Natural killer cell treated with Interleukin-12 subunit alpha and Interleukin-12 subunit beta and Interleukin-15 and Interleukin-18, amount 100 ng/mL, for 72 hours (primary cell): ENCODE results near the gene CAMK1D. TPM values are rescaled to one million over a fixed set of nuclear protein-coding genes. Genes with fewer than 3 reads are reported as not detected.

ENCODE experiments used
- ATAC-seq, 2 donors: fragments of 150-1000 bp; cut with Tn5 transposase in 1 of 2; sonication (Bioruptor Pico), chemical (Tn5 transposase) in 1 of 2; 2 replicates each; pipeline ENCODE4 v1.10.0; 2021
- DNase-seq: peaks from one replicate; pipeline ENCODE4 v3.0.0; 2022; ENCODE audit warnings: low spot score
- H3K27ac Mint-ChIP-seq, 2 donors: 1 replicate in 1 of 2; 2 replicates in 1 of 2; pipeline ENCODE4 v1.8.0; 2022; ENCODE audit warnings: mixed read lengths in 2 of 2, mild to moderate bottlenecking in 1 of 2, moderate library complexity in 1 of 2
- H3K27me3 Mint-ChIP-seq, 2 donors: 1 replicate in 1 of 2; 2 replicates in 1 of 2; pipeline ENCODE4 v1.8.0; 2022; ENCODE audit warnings: mixed read lengths in 2 of 2
- H3K36me3 Mint-ChIP-seq: one replicate; pipeline ENCODE4 v1.8.0; 2022; ENCODE audit warnings: mixed read lengths
- H3K4me1 Mint-ChIP-seq, 2 donors: 1 replicate in 1 of 2; 2 replicates in 1 of 2; pipeline ENCODE4 v1.8.0; 2022; ENCODE audit warnings: low read depth in 2 of 2, mixed read lengths in 2 of 2, mild to moderate bottlenecking in 1 of 2
- H3K4me3 Mint-ChIP-seq: one replicate; pipeline ENCODE4 v1.8.0; 2022; ENCODE audit warnings: mixed read lengths
- H3K9me3 Mint-ChIP-seq: 2 replicates; pipeline ENCODE4 v1.8.0; 2022; ENCODE audit warnings: mixed read lengths
- total RNA-seq, 2 donors: library from RNA; stranded (reverse); gene quantifications; one replicate each; pipeline ENCODE4 v1.2.3, GENCODE V29; 2022

CAMK1D gene
- total RNA-seq, 2 donors from 2014 or later: 16.3 to 36.9 TPM

DNA sequence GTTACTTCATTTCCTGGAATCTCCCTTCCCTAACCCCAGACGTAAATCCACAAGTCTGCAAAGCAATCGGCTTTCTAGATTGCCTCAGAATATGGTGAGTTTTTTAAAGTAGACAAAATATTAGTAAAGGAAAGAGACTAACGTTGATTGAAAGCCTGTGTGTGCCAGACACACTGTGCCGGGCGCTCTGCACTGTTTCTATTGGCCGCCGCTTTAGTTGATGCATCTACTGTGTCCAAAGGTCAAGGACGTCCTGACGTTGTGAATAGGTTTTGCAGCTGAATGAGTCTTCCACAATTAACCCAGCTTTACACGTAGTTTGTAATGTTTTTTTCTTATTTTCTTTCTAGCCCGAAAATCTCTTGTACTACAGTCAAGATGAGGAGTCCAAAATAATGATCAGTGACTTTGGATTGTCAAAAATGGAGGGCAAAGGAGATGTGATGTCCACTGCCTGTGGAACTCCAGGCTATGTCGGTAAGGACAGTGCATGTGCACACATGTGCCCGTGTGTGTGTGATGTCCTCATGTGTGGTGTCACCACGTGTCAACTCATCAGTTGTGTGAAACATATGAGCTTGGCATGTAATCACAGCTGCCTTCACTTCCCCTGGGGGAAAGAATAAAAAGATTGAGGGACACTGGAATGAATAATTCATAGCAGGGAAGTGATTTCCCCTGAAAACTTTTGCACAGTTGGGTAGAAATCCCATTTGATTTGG, 420.1 kb downstream of the CAMK1D start:
- Mint-ChIP-seq H3K4me1 (peaks cover 4 to 7% of the 10 kb centered on the region in 2 donors), H3K27ac (no peak overlapping the region), H3K27me3 (no peaks in the 10 kb centered on the region), H3K4me3 (no peak overlapping the region), H3K36me3 (peaks cover 4% of the 10 kb centered on the region), H3K9me3 (no peaks in the 10 kb centered on the region)
- no peak for ATAC-seq
- DNase-seq: no peak

DNA sequence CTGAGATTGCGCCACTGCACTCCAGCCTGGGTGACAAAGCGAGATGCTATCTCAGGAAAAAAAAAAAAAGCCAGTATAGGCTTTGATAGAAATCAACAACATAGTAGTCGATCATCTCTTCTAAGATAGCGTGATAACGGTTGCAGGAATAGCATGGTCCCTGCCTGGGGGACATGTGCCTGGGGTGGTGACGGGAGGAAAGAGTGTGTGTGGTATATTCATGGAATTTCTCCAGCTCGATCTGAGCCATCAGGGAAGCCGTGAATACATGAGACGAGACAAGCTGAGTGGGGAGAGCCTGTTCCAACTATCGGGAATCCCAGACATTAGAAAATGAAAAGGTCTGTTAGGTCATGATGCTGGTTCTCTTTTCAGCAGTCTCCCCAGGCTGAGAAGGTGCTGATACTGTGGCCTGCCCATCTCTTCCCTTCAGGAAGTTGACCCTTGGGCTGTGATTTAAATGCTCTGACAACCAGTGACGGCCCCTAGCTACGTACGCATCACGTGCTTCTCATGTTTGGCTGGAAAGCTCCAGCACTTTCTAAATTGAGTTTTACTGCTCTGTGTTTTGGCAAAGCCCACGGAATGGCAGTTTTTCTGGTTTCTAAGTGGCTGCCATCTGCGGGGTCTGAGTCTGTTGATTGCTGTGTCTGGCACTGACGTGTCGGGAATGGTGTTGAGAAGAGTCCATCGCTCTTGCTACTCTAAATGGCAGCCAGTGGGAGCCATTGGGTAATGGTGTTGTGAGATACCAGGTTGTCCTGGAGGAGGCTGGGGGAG, 422.8 kb downstream of the CAMK1D start:
- Mint-ChIP-seq H3K36me3 (peaks cover 4% of the 10 kb centered on the region), H3K9me3 (no peaks in the 10 kb centered on the region), H3K4me3 (no peak overlapping the region), H3K27me3 (no peaks in the 10 kb centered on the region), H3K27ac (no peak overlapping the region), H3K4me1 (peaks cover 4 to 10% of the 10 kb centered on the region in 2 donors)
- DNase-seq (no peak), ATAC-seq (no peak)

DNA sequence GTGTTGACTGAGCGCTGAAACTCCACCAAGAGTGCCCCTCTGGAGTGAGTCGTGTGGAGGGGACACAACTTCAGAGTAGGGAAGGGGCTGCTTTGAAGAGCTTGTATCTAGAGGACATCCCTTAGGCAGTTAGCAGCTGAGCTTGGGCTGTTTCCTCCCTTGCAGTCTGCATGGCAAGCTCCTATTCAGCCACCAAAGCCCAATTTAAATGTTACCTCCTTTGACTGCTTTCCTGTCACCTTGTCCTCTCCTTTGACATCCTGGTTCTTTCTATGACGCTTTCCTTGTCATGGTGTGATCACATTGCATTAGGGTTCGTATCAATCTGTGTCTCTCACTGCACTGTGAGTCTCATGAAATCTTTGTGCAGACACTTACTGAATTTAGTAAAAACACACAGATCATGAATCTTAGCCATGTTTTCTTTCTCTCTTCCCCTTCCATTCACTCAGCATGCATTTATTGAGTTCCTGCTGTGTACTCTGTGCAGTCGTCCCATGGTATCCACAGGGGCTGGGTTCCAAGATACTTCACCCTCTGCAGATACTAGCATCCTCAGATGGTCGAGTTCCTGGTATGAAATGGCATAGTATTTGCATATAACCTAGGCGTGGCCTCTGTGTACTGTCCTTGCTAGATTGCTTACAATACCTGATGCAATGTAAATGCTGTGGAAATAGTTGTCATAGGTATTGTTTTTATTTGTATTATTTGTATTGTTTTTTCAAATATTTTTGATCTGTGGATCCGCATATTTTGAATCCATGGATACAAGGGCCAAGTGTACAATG, 423.6 kb downstream of the CAMK1D start:
- Mint-ChIP-seq H3K4me1 (peaks cover 4 to 10% of the 10 kb centered on the region in 2 donors), H3K36me3 (peaks cover 4% of the 10 kb centered on the region), H3K4me3 (no peak overlapping the region), H3K27me3 (no peaks in the 10 kb centered on the region), H3K9me3 (no peaks in the 10 kb centered on the region), H3K27ac (no peak overlapping the region)
- ATAC-seq (no peak), DNase-seq (no peak)

DNA sequence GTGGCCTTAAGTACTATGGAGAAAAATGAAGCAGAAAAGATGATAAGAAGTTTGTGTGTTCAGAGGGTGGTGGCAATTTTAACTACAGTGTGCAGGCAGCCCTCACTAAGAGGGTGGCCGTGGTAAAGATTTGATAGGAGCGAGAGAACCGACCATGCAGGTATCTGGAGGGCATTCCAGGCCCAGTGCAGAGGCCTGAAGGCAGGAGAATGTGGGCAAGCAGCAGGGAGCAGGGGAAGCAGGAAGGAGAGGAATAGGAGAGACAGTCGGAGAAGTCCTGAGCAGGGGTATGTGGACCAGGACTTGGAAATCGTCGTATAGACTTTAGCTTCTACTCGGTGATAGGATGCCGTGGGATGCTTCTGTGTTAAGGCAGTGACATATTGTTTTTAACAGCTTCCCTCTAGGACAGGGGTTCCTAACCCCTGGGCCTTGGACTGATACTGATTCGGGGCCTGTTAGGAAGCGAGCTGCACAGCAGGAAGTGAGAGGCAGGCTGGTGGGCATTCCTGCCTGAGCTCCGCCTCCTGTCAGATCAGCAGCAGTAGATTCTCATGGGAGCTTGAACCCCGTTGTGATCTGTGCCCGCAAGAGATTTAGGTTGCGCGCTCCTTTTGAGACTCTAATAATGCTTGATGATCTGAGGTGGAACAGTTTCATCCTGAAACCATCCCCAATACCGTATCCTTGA, 425.0 kb downstream of the CAMK1D start:
- Mint-ChIP-seq H3K27ac (no peak overlapping the region), H3K4me3 (no peak overlapping the region), H3K36me3 (peaks cover 4% of the 10 kb centered on the region), H3K4me1 (peaks cover 4 to 10% of the 10 kb centered on the region in 2 donors), H3K9me3 (no peaks in the 10 kb centered on the region), H3K27me3 (no peaks in the 10 kb centered on the region)
- ATAC-seq (no peak), DNase-seq (no peak)

DNA sequence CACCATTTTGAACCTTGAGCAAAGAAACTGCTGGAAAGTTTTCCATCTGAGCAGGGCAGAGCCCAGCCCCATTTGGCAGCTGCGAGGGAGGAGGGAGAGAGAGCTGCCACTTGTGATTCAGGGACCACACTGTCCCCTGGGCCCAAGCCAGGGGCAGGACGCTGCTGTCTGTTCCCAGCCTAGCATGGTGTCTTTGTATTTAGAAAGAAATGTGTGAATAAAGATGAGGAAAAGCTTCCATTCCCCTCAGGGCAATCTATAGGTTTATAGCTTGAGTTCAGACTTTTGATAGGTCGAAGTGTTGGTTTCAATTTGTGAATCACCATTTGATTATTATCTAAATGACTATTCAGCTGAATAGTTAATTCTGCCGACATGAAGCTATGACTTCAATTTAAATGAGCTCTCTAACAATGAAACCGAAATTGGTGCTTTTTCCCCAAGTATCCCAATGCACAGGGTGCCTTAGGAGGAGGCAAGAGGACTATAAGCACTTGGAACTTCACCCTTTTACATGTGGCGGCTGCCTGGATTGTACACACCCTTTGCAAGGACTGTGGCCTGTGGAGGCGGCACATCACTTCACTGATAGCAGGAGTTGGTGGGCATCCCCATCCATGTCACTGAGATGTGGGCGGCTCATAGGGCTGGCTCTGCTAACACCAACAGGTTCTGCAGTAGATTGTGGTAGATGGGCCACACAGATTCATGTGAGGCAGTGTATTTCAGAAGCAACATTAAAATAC, 428.7 kb downstream of the CAMK1D start:
- no peak overlapping the region for H3K4me3 Mint-ChIP-seq
- DNase-seq (no peak), ATAC-seq (no peak)

DNA sequence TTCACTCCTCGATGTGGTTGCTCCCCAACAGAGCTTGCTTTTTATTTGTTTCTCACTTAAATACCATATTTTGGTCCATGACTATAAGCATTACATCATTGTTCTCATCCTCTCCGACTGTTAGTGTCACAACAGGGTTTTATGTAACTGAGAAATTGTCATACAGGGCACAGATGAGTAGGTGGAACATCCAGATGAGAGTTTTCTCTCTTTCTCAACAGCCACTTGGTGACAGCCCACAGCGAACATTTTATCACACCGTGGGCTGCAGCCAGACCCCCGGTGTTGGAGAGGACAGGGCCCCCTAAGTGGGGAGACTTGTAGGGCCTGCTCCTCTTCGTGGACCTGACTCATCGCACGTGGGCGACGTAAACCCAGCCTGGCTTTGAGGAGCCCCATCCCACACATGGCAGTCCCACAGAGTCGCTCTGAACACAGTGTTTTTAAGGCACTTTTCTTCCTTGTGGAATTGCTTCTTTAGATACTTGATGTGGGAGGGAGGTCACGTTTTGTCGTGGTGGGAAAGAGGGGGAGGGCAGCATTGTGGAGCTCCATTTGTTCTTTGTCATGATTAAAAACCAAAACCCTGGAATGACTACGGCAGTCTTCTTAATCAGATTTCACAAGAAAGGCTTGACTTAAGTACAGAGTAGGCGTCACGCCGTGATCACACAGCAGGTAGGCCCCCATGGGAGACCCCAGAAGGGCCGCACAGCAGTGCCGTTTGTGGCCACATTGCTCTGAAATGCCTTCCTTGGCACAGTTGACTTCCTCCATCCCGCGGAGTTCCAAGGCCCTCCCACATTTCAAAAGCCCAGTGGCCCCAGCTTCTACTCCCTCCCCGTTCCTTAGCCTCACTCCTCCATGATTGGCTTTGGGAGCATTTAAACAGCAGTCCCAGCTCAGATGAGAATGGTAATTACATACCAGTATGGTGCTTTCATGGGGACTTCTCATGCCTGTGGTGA, 431.6 kb downstream of the CAMK1D start:
- Mint-ChIP-seq H3K4me1 (peaks cover 5 to 6% of the 10 kb centered on the region in 2 donors), H3K27ac (no peak overlapping the region), H3K36me3 (no peaks in the 10 kb centered on the region), H3K4me3 (no peak overlapping the region), H3K27me3 (no peaks in the 10 kb centered on the region), H3K9me3 (no peaks in the 10 kb centered on the region)
- ATAC-seq: peak in 1 of 2 donors; percentile 42
- no peak for DNase-seq

More for the DNA sequence above, 428.7 kb downstream of the CAMK1D start:
- no peaks in the 10 kb centered on the region for H3K9me3 Mint-ChIP-seq
- peaks cover 10 to 11% of the 10 kb centered on the region in 2 donors for H3K4me1 Mint-ChIP-seq
- no peaks in the 10 kb centered on the region for H3K36me3 Mint-ChIP-seq
- H3K27ac Mint-ChIP-seq: no peak overlapping the region
- no peaks in the 10 kb centered on the region for H3K27me3 Mint-ChIP-seq

DNA sequence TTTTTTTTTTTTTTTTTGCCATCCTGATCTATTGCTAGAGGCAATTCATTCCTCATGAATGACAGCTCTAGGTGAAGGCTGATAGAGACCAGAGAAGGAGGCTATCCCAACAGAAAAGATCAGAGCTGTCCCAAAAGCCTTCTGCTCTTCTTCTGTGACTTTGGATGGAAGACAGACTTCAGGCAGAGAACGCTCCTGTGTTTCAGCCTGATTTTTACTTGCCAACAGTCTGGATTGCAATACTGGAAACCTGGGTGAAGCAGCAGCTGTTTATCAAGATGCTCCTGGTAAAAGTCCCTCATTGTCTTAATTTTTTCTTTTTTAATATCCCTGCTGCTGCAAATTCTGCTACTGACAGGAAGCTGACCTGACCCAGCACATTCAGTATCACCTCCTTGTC, 432.6 kb downstream of the CAMK1D start:
- Mint-ChIP-seq H3K4me3 (no peak overlapping the region), H3K27ac (peak overlapping the region in 1 of 2 donors; percentile 48), H3K27me3 (no peaks in the 10 kb centered on the region), H3K36me3 (no peaks in the 10 kb centered on the region), H3K9me3 (no peaks in the 10 kb centered on the region), H3K4me1 (peaks cover 5 to 6% of the 10 kb centered on the region in 2 donors)
- ATAC-seq: no peak
- DNase-seq: no peak

DNA sequence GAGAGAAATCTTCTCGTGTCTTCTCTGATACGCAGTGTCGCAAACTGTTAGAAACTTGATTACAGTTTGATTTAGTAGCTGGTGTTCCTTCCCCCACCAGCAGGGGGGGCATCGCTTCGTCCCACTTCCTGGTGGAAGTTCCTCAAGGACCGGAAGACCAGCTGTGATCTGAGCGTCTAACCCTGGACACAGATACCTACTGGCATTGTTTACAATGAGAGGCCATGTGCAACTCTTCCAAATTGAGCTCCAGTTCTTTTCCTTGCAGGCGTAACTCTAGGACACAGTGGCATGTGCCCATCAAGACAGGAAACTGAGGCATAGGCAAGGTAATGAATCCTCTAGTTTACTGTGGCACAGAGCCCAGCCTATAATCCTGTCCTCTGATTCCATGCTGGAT, 433.2 kb downstream of the CAMK1D start:
- peaks cover 5 to 6% of the 10 kb centered on the region in 2 donors for H3K4me1 Mint-ChIP-seq
- no peaks in the 10 kb centered on the region for H3K27me3 Mint-ChIP-seq
- ATAC-seq (no peak), DNase-seq (no peak)
- H3K36me3 Mint-ChIP-seq: no peaks in the 10 kb centered on the region
- H3K4me3 Mint-ChIP-seq: no peak overlapping the region
- H3K27ac Mint-ChIP-seq: peak overlapping the region; percentile 42 to 48
- H3K9me3 Mint-ChIP-seq: no peaks in the 10 kb centered on the region

DNA sequence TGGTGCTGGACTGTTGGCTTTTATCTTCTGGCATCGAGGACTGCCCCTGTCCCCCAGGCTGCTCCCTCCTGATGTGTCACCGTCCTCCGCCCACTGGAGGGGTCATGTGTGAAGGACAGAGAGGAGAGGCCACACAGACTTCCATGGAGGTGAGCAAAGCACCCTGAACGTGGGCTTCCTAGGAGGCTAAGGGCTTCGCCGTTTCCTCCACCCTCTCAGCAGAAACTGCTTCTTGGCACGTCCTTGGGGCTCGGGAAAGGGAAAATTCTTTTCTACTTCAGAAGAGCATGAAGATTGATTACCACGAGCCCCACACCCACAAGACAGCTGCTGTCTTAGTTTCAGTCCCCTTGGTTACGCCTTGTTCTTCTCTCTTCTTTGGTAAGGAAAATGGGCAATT, 433.9 kb downstream of the CAMK1D start:
- no peak for ATAC-seq
- Mint-ChIP-seq H3K4me3 (no peak overlapping the region), H3K9me3 (no peaks in the 10 kb centered on the region), H3K27me3 (no peaks in the 10 kb centered on the region), H3K4me1 (peaks cover 5 to 6% of the 10 kb centered on the region in 2 donors), H3K27ac (no peak overlapping the region), H3K36me3 (no peaks in the 10 kb centered on the region)
- DNase-seq: no peak

DNA sequence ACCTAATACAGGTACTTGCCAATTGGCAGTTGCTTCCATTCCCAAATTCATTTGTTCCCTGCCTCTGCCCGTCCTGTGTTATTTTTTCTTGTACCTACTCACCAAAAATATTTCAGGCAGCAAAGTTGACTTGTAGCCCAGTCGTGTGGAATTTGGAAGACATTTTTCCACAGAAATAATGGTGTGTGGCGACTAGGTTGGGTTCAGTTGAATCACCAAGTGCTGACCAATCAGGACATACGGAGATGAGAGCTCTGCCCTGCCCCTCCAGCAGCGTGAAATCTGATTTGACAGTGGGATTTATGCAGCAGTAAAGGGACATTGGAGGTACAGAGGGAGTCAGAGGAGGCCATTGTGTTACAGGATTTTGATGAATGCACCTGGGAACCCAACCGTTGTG, 435.3 kb downstream of the CAMK1D start:
- Mint-ChIP-seq H3K9me3 (no peaks in the 10 kb centered on the region), H3K4me3 (no peak overlapping the region), H3K27me3 (no peaks in the 10 kb centered on the region), H3K4me1 (peaks cover 5 to 6% of the 10 kb centered on the region in 2 donors), H3K36me3 (no peaks in the 10 kb centered on the region), H3K27ac (no peak overlapping the region)
- ATAC-seq: no peak
- DNase-seq: no peak

DNA sequence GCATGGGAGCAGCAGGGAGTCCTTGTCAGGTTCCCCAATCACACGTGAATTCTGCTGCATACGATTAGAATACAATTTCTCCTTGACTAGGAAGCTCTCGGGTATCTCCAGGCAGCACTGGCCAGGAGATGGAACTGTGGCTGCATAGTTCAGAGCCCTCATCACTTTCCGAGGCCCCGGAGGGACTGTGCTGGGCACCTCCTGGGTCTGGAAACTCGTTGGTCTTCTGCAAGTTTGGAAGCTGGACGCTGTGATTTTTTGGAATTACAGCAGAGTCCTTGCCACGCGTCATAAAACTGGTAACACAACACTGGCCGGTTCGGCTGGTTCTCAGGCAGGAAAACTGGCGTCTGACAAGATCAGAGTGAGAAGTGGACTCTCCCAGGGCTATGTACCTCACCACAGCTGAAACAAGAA, 436.1 kb downstream of the CAMK1D start:
- H3K36me3 Mint-ChIP-seq: no peaks in the 10 kb centered on the region
- DNase-seq: no peak
- no peaks in the 10 kb centered on the region for H3K27me3 Mint-ChIP-seq
- H3K9me3 Mint-ChIP-seq: no peaks in the 10 kb centered on the region
- no peak for ATAC-seq
- H3K4me1 Mint-ChIP-seq: peaks cover 5 to 6% of the 10 kb centered on the region in 2 donors
- no peak overlapping the region for H3K27ac Mint-ChIP-seq
- no peak overlapping the region for H3K4me3 Mint-ChIP-seq

DNA sequence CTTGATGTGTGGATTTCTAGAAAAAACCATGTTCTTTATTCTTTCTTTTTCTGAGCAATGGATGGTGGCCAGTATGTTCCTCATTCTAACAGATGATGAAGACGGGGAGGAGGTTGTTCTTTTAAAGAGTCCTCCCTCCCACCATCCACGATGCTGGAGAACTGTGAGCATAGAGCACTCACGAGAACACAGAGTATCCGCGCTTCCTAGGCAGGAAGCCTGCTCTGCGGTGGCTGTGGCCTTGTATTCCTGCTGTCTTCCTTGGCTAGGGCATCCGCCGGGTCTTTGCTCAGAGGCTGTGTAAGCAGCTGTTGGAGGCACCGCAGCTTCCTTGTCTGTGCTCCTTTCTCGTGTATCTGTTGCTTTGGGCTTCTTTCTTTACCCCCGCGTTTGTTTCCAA, 437.9 kb downstream of the CAMK1D start:
- no peak for ATAC-seq
- H3K36me3 Mint-ChIP-seq: no peaks in the 10 kb centered on the region

More for the DNA sequence above, 437.9 kb downstream of the CAMK1D start:
- Mint-ChIP-seq H3K27me3 (no peaks in the 10 kb centered on the region), H3K9me3 (no peaks in the 10 kb centered on the region), H3K4me3 (no peak overlapping the region), H3K4me1 (peaks cover 4% of the 10 kb centered on the region in 2 donors), H3K27ac (no peak overlapping the region)
- no peak for DNase-seq
